ENCODE data around the gene UBASH3A.

The UBASH3A gene

GRCh38 chr21:42473498-42474042 lies 69.9 kb downstream of the UBASH3A start:
- H3K27me3 Mint-ChIP-seq, result peaks cover 4% of the 10 kb centered on the region
- H3K27ac Mint-ChIP-seq, result no peak overlapping the region
- no peaks in the 10 kb centered on the region for H3K9me3 Mint-ChIP-seq
- no peak overlapping the region for H3K4me3 Mint-ChIP-seq
- H3K4me1 Mint-ChIP-seq (ENCODE audit: low read depth), result peaks cover 14% of the 10 kb centered on the region
- H3K36me3 Mint-ChIP-seq (ENCODE audit: low read depth), result no peaks in the 10 kb centered on the region

- Mint-ChIP-seq H3K27me3 (peaks cover 4% of the 10 kb centered on the region), H3K4me3 (peak overlapping the region; percentile 1), H3K9me3 (no peaks in the 10 kb centered on the region), H3K27ac (peak overlapping the region; percentile 4), H3K4me1 (ENCODE audit: low read depth) (peaks cover 10% of the 10 kb centered on the region), H3K36me3 (ENCODE audit: low read depth) (no peaks in the 10 kb centered on the region)
These were observed 70.5 kb downstream of the UBASH3A start for GRCh38 chr21:42474043-42474831.

GRCh38 chr21:42475036-42475435 lies 71.3 kb downstream of the UBASH3A start:
- H3K27ac Mint-ChIP-seq, result no peak overlapping the region
- no peaks in the 10 kb centered on the region for H3K9me3 Mint-ChIP-seq
- H3K4me1 Mint-ChIP-seq (ENCODE audit: low read depth), result peaks cover 10% of the 10 kb centered on the region
- peaks cover 4% of the 10 kb centered on the region for H3K27me3 Mint-ChIP-seq
- H3K4me3 Mint-ChIP-seq, result no peak overlapping the region
- H3K36me3 Mint-ChIP-seq (ENCODE audit: low read depth), result no peaks in the 10 kb centered on the region

GRCh38 chr21:42475526-42476387 lies 72.1 kb downstream of the UBASH3A start:
- Mint-ChIP-seq H3K4me3 (no peak overlapping the region), H3K36me3 (ENCODE audit: low read depth) (no peaks in the 10 kb centered on the region), H3K9me3 (no peaks in the 10 kb centered on the region), H3K27ac (no peak overlapping the region), H3K27me3 (peaks cover 4% of the 10 kb centered on the region), H3K4me1 (ENCODE audit: low read depth) (peaks cover 10% of the 10 kb centered on the region)

- H3K9me3 Mint-ChIP-seq, result no peaks in the 10 kb centered on the region
- no peaks in the 10 kb centered on the region for H3K36me3 Mint-ChIP-seq (ENCODE audit: low read depth)
- peaks cover 4% of the 10 kb centered on the region for H3K27me3 Mint-ChIP-seq
- peaks cover 10% of the 10 kb centered on the region for H3K4me1 Mint-ChIP-seq (ENCODE audit: low read depth)
- no peak overlapping the region for H3K27ac Mint-ChIP-seq
- H3K4me3 Mint-ChIP-seq, result no peak overlapping the region
These were observed 73.0 kb downstream of the UBASH3A start for GRCh38 chr21:42476388-42477331.

- peaks cover 4% of the 10 kb centered on the region for H3K27me3 Mint-ChIP-seq
- H3K27ac Mint-ChIP-seq, result no peak overlapping the region
- no peaks in the 10 kb centered on the region for H3K36me3 Mint-ChIP-seq (ENCODE audit: low read depth)
- H3K9me3 Mint-ChIP-seq, result no peaks in the 10 kb centered on the region
- peaks cover 10% of the 10 kb centered on the region for H3K4me1 Mint-ChIP-seq (ENCODE audit: low read depth)
- no peak overlapping the region for H3K4me3 Mint-ChIP-seq
These were observed 74.8 kb downstream of the UBASH3A start for GRCh38 chr21:42478504-42478903.

- Mint-ChIP-seq H3K9me3 (no peaks in the 10 kb centered on the region), H3K4me1 (ENCODE audit: low read depth) (peaks cover 3% of the 10 kb centered on the region), H3K36me3 (ENCODE audit: low read depth) (no peaks in the 10 kb centered on the region), H3K27me3 (peaks cover under 1% of the 10 kb centered on the region), H3K27ac (no peak overlapping the region), H3K4me3 (no peak overlapping the region)
These were observed 75.9 kb downstream of the UBASH3A start for GRCh38 chr21:42479582-42479981.

GRCh38 chr21:42480736-42481135 lies 77.0 kb downstream of the UBASH3A start:
- Mint-ChIP-seq H3K9me3 (no peaks in the 10 kb centered on the region), H3K4me1 (ENCODE audit: low read depth) (no peaks in the 10 kb centered on the region), H3K27me3 (no peaks in the 10 kb centered on the region), H3K36me3 (ENCODE audit: low read depth) (no peaks in the 10 kb centered on the region), H3K27ac (no peak overlapping the region), H3K4me3 (no peak overlapping the region)

GRCh38 chr21:42481169-42481568 lies 77.5 kb downstream of the UBASH3A start:
- Mint-ChIP-seq H3K4me3 (no peak overlapping the region), H3K4me1 (ENCODE audit: low read depth) (no peaks in the 10 kb centered on the region), H3K27me3 (no peaks in the 10 kb centered on the region), H3K9me3 (no peaks in the 10 kb centered on the region), H3K36me3 (ENCODE audit: low read depth) (no peaks in the 10 kb centered on the region), H3K27ac (no peak overlapping the region)

- Mint-ChIP-seq H3K4me1 (ENCODE audit: low read depth) (no peaks in the 10 kb centered on the region), H3K36me3 (ENCODE audit: low read depth) (no peaks in the 10 kb centered on the region), H3K27ac (no peak overlapping the region), H3K27me3 (no peaks in the 10 kb centered on the region), H3K9me3 (no peaks in the 10 kb centered on the region), H3K4me3 (no peak overlapping the region)
These were observed 81.3 kb downstream of the UBASH3A start for GRCh38 chr21:42484966-42485365.

- no peak overlapping the region for H3K4me3 Mint-ChIP-seq
- no peaks in the 10 kb centered on the region for H3K9me3 Mint-ChIP-seq
- H3K27me3 Mint-ChIP-seq, result no peaks in the 10 kb centered on the region
- H3K4me1 Mint-ChIP-seq (ENCODE audit: low read depth), result no peaks in the 10 kb centered on the region
- H3K27ac Mint-ChIP-seq, result no peak overlapping the region
- no peaks in the 10 kb centered on the region for H3K36me3 Mint-ChIP-seq (ENCODE audit: low read depth)
These were observed 82.4 kb downstream of the UBASH3A start for GRCh38 chr21:42486072-42486471.

- Mint-ChIP-seq H3K4me1 (ENCODE audit: low read depth) (no peaks in the 10 kb centered on the region), H3K36me3 (ENCODE audit: low read depth) (no peaks in the 10 kb centered on the region), H3K9me3 (no peaks in the 10 kb centered on the region), H3K4me3 (no peak overlapping the region), H3K27me3 (no peaks in the 10 kb centered on the region), H3K27ac (no peak overlapping the region)
These were observed 82.8 kb downstream of the UBASH3A start for GRCh38 chr21:42486531-42486930.

GRCh38 chr21:42489006-42489563 lies 85.4 kb downstream of the UBASH3A start:
- H3K4me3 Mint-ChIP-seq, result no peak overlapping the region
- no peaks in the 10 kb centered on the region for H3K4me1 Mint-ChIP-seq (ENCODE audit: low read depth)
- no peaks in the 10 kb centered on the region for H3K27me3 Mint-ChIP-seq
- H3K9me3 Mint-ChIP-seq, result no peaks in the 10 kb centered on the region
- H3K27ac Mint-ChIP-seq, result no peak overlapping the region
- H3K36me3 Mint-ChIP-seq (ENCODE audit: low read depth), result no peaks in the 10 kb centered on the region

- H3K27ac Mint-ChIP-seq, result no peak overlapping the region
- H3K27me3 Mint-ChIP-seq, result no peaks in the 10 kb centered on the region
- H3K9me3 Mint-ChIP-seq, result no peaks in the 10 kb centered on the region
- no peaks in the 10 kb centered on the region for H3K36me3 Mint-ChIP-seq (ENCODE audit: low read depth)
- H3K4me3 Mint-ChIP-seq, result no peak overlapping the region
- no peaks in the 10 kb centered on the region for H3K4me1 Mint-ChIP-seq (ENCODE audit: low read depth)
These were observed 86.3 kb downstream of the UBASH3A start for GRCh38 chr21:42489991-42490390.
